PC-3 (cell line): ENCODE measurements around the gene AKAP8. TPM values are rescaled to one million over a fixed set of nuclear protein-coding genes. Genes with fewer than 3 reads are reported as not detected.

Experiments used
- ATAC-seq: fragments of 200-7000 bp; cut with Tn5 transposase; 2 replicates; pipeline ENCODE4 v1.9.1; 2020; ENCODE audit warnings: mild to moderate bottlenecking, moderate library complexity
- BruUV-seq: library from RNA; stranded (reverse); fragments of 400-500 nt; replicated peaks from 2 replicates; lab custom pipeline; 2021; lab: Mats Ljungman, UMichigan
- CTCF ChIA-PET: fragments of 300-600 bp; sonication (Branson Sonifier 250); formaldehyde crosslinking; loops from one replicate; lab custom pipeline; 2022; ENCODE audit warnings: antibody characterized with exemption; lab: Charles Lee
- POLR2A ChIA-PET: fragments of 300-600 bp; sonication (Branson Sonifier 250); formaldehyde crosslinking; loops from one replicate; lab custom pipeline; 2022; ENCODE audit warnings: antibody characterized with exemption; ENCODE audit not compliant: unreplicated experiment; lab: Charles Lee
- DNase-seq: peaks from one replicate; pipeline ENCODE4 v3.0.0-alpha.2; 2015
- H2AFZ ChIP-seq: fragments of 300-600 bp; sonication (generic); 2 replicates; pipeline ENCODE4 v1.6.0; 2016; ENCODE audit warnings: antibody characterized with exemption, low read length
- H3F3A ChIP-seq: fragments of 300-600 bp; sonication (generic); one replicate; pipeline ENCODE4 v1.6.0; 2017; ENCODE audit warnings: antibody characterized with exemption, low read length, control low read depth, mild to moderate bottlenecking; ENCODE audit not compliant: unreplicated experiment
- H3K27ac ChIP-seq: fragments of 300-600 bp; sonication (generic); 2 replicates; pipeline ENCODE4 v1.5.1; 2016; ENCODE audit warnings: mild to moderate bottlenecking, low read length
- H3K27me3 ChIP-seq: fragments of 300-600 bp; sonication (generic); 2 replicates; pipeline ENCODE4 v1.6.1; 2016; ENCODE audit warnings: low read length, mixed read lengths
- H3K36me3 ChIP-seq: fragments of 300-600 bp; sonication (generic); 2 replicates; pipeline ENCODE4 v1.6.1; 2016; ENCODE audit warnings: low read depth, mixed run types, low read length, mixed read lengths
- H3K4me1 ChIP-seq: fragments of 300-600 bp; sonication (generic); 2 replicates; pipeline ENCODE4 v1.5.1; 2016; ENCODE audit warnings: low read length; ENCODE audit not compliant: insufficient read depth
- H3K4me2 ChIP-seq: fragments of 300-600 bp; sonication (generic); 2 replicates; pipeline ENCODE4 v1.6.0; 2016; ENCODE audit warnings: low read length
- H3K4me3 ChIP-seq: fragments of 300-600 bp; sonication (generic); 2 replicates; pipeline ENCODE4 v1.5.1; 2016; ENCODE audit warnings: mild to moderate bottlenecking, low read length, mixed read lengths
- H3K79me2 ChIP-seq: fragments of 300-600 bp; sonication (generic); 2 replicates; pipeline ENCODE4 v1.6.1; 2017; ENCODE audit warnings: low read length, mixed read lengths
- H3K9ac ChIP-seq: fragments of 300-600 bp; sonication (generic); 2 replicates; pipeline ENCODE4 v1.6.0; 2016; ENCODE audit warnings: mild to moderate bottlenecking, low read length
- H3K9me2 ChIP-seq: fragments of 300-600 bp; sonication (generic); replicated peaks from 2 replicates; pipeline ENCODE4 v1.6.1; 2016; ENCODE audit warnings: mixed run types, low read length, mixed read lengths
- H3K9me3 ChIP-seq: fragments of 300-600 bp; sonication (generic); 2 replicates; pipeline ENCODE4 v1.6.1; 2016; ENCODE audit warnings: low read length, mixed read lengths
- H4K20me1 ChIP-seq: fragments of 300-600 bp; sonication (generic); 2 replicates; pipeline ENCODE4 v1.6.1; 2016; ENCODE audit warnings: low read length, mixed read lengths
- CTCF ChIP-seq: fragments of 300-600 bp; sonication (generic); conservative IDR thresholded peaks from 2 replicates; pipeline ENCODE4 v1.5.1; 2017; ENCODE audit warnings: antibody characterized with exemption, low read depth, mild to moderate bottlenecking, low read length
- EZH2 ChIP-seq: fragments of 300-600 bp; sonication (generic); IDR thresholded peaks from one replicate; pipeline ENCODE4 v1.6.1; 2017; ENCODE audit warnings: antibody characterized with exemption, mild to moderate bottlenecking, low read length; ENCODE audit not compliant: unreplicated experiment
- EZH2phosphoT487 ChIP-seq: fragments of 300-600 bp; sonication (generic); IDR thresholded peaks from 2 replicates; pipeline ENCODE4 v1.6.1; 2018; ENCODE audit warnings: mild to moderate bottlenecking, antibody characterized with exemption, low read length, borderline replicate concordance
- intact Hi-C: fragments of 100-400 bp; cut with micrococcal nuclease; formaldehyde crosslinking; loops from 2 replicates; pipeline ENCODE4 v1.9.0; 2023
- total RNA-seq: library from RNA; depleted of rRNA; stranded (reverse); fragments of >200 nt; gene quantifications from 2 replicates; pipeline ENCODE4 v1.2.3, GENCODE V29; 2014

The AKAP8 gene
- total RNA-seq, 1 experiment from 2014 or later = 36.3 TPM

GRCh38 chr19:15404780-15405211 is 25.2 kb upstream of the AKAP8 start:
- H3K36me3 ChIP-seq = peaks cover 25% of the 10 kb centered on the region; the same call in 1 of the 2 replicates
- ATAC-seq = no peak
- H3K4me2 ChIP-seq = no peak overlapping the region
- H3F3A ChIP-seq = no peaks in the 10 kb centered on the region
- intact Hi-C loops = no loop called here
- no peaks in the 10 kb centered on the region for H3K27me3 ChIP-seq
- no peaks in the 10 kb centered on the region for H3K9me3 ChIP-seq
- no peak overlapping the region for H3K27ac ChIP-seq
- H3K9me2 ChIP-seq = no peaks in the 10 kb centered on the region
- DNase-seq = no peak
- peaks cover 81% of the 10 kb centered on the region for H3K79me2 ChIP-seq
- no peak overlapping the region for H3K9ac ChIP-seq
- H3K4me3 ChIP-seq = no peak overlapping the region
- BruUV-seq = no TSS peak
- no peaks in the 10 kb centered on the region for H3K4me1 ChIP-seq
- peaks cover 43% of the 10 kb centered on the region for H4K20me1 ChIP-seq
- CTCF ChIA-PET = no interaction called here
- H2AFZ ChIP-seq = no peak overlapping the region
- POLR2A ChIA-PET = no interaction called here
- no peak for TF ChIP-seq EZH2
- TF ChIP-seq EZH2phosphoT487 = no peak
- TF ChIP-seq CTCF = no peak

GRCh38 chr19:15404097-15404779 is 24.7 kb upstream of the AKAP8 start:
- Histone ChIP-seq H3K79me2 (peaks cover 75% of the 10 kb centered on the region), H3K9ac (no peak overlapping the region), H3K4me3 (no peak overlapping the region), H3K9me3 (no peaks in the 10 kb centered on the region), H3K36me3 (peaks cover 26% of the 10 kb centered on the region), H3K4me2 (no peak overlapping the region), H4K20me1 (peaks cover 43% of the 10 kb centered on the region), H3K27ac (no peak overlapping the region), H3K27me3 (no peaks in the 10 kb centered on the region), H3K9me2 (no peaks in the 10 kb centered on the region), H3K4me1 (no peaks in the 10 kb centered on the region), H2AFZ (no peak overlapping the region), H3F3A (no peaks in the 10 kb centered on the region)
- no peak for ATAC-seq
- DNase-seq = no peak
- intact Hi-C loops = no loop called here
- POLR2A ChIA-PET = no interaction called here
- CTCF ChIA-PET = no interaction called here
- TF ChIP-seq EZH2phosphoT487 (no peak), EZH2 (no peak), CTCF (no peak)
- BruUV-seq = no TSS peak

- POLR2A ChIA-PET = no interaction called here
Observed at GRCh38 chr19:15403151-15403531, 23.6 kb upstream of the AKAP8 start.

More at GRCh38 chr19:15403151-15403531, 23.6 kb upstream of the AKAP8 start:
- ATAC-seq (no peak), DNase-seq (no peak)
- peaks cover 25% of the 10 kb centered on the region for H3K36me3 ChIP-seq
- intact Hi-C loops = no loop called here
- no peak overlapping the region for H2AFZ ChIP-seq
- no peak overlapping the region for H3K9ac ChIP-seq
- BruUV-seq = no TSS peak
- no peaks in the 10 kb centered on the region for H3K4me1 ChIP-seq
- H3K4me2 ChIP-seq = no peak overlapping the region
- H3K9me3 ChIP-seq = no peaks in the 10 kb centered on the region
- H4K20me1 ChIP-seq = peaks cover 39% of the 10 kb centered on the region
- CTCF ChIA-PET = no interaction called here
- no peaks in the 10 kb centered on the region for H3F3A ChIP-seq
- H3K27ac ChIP-seq = no peak overlapping the region
- no peaks in the 10 kb centered on the region for H3K9me2 ChIP-seq
- H3K27me3 ChIP-seq = no peaks in the 10 kb centered on the region
- no peak overlapping the region for H3K4me3 ChIP-seq
- TF ChIP-seq EZH2phosphoT487 (no peak), EZH2 (no peak), CTCF (no peak)
- peaks cover 64% of the 10 kb centered on the region for H3K79me2 ChIP-seq
